Measurements from ENCODE around the gene TRPV6.

The TRPV6 gene

GRCh38 chr7:142908921-142909890 is 23.7 kb upstream of the TRPV6 start:
- no peak overlapping the region for H3K4me3 ChIP-seq (ENCODE audit: low read depth, low read length)
- TF ChIP-seq CTCF (IDR thresholded peaks at IDR 0.05; ENCODE audit: low read depth, low read length) = no peak

- TF ChIP-seq CTCF (IDR thresholded peaks at IDR 0.05; ENCODE audit: low read depth, low read length) = no peak
- no peak overlapping the region for H3K4me3 ChIP-seq (ENCODE audit: low read depth, low read length)
Observed at GRCh38 chr7:142908290-142908689, 22.7 kb upstream of the TRPV6 start.

GRCh38 chr7:142906643-142907042 is 21.1 kb upstream of the TRPV6 start:
- no peak for TF ChIP-seq CTCF (IDR thresholded peaks at IDR 0.05; ENCODE audit: low read depth, low read length)
- H3K4me3 ChIP-seq (ENCODE audit: low read depth, low read length) = no peak overlapping the region

GRCh38 chr7:142905759-142906158 is 20.2 kb upstream of the TRPV6 start:
- H3K4me3 ChIP-seq (ENCODE audit: low read depth, low read length) = no peak overlapping the region
- TF ChIP-seq CTCF (IDR thresholded peaks at IDR 0.05; ENCODE audit: low read depth, low read length) = no peak

DNA sequence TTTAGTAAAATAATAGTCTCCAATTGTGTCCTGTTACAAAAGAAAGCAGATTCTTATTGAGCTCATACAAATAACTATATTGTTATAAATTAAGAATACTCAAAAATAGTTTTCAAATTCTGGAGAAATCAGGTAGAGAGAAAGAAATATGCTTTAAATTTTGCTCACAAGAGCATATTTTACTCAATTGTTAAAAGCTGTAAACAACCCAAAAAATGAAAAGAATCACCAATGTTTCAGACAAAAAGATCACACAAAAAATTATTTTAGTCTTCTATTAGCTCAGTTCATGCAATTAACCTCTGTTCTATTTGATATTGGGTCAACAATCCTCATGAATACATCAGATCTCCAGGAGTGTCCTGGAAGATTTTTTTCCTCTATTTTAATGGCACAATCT is 18.6 kb upstream of the TRPV6 start:
- no peak overlapping the region for H3K4me3 ChIP-seq (ENCODE audit: low read depth, low read length)
- no peak for TF ChIP-seq CTCF (IDR thresholded peaks at IDR 0.05; ENCODE audit: low read depth, low read length)

DNA sequence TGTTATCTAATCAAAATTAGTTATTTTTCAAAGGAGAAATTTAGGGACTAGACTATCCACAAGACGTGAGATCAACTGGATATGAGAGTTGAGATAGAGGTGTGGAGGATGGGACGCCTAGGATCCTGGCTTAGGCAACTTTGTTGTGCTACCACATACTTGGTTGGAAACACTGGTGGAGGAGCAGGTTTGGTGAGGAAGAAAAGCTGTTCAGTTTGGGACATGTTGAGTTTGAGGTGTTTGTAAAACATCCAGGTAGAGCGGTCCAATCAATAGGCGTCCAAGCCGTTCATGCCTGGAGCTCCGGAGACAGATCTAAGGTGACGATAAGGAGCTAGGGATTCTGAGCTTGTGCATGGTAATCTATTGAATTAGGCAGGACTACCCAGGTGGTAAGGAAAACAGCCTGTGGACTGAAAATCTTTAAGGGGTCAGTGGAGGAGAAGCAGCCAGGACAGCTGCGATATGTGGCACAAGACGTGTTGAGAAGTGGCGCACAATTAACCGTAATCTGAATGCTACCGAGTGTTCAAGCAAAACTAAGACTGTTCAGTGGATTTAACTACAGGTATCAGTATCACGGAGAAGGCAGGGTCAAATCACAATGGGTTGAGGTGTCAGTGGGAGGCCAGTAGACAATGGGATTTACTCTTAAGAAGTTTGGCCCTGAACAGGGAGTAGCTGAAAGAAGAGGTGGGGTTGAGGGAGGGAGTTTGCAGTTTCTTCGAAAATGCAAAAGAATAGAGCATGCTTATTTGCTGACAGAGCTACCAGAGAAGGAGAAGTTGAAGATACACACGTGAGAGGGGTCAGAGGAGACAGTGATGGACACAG is 16.1 kb upstream of the TRPV6 start:
- no peak for TF ChIP-seq CTCF (IDR thresholded peaks at IDR 0.05; ENCODE audit: low read depth, low read length)
- H3K4me3 ChIP-seq (ENCODE audit: low read depth, low read length) = no peak overlapping the region

DNA sequence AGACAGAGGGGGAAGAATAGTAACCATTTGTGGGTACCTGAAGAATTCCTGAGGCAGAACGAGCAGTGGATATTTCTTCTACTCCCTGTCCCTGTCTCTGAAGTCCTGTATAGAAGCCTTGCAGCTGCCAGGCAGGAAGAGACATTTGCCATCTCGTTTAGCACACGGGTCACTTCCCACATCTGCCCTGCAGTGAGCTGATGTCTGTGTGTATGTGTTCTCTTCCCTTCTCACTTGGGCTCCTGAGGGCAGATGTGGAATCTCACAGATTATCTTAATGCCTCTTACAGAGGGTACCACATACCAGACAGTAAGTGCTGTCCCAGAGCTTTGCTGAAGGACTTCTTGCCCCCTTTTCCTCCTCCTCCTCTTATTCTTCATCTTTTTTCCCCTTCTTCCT is 14.1 kb upstream of the TRPV6 start:
- no peak overlapping the region for H3K4me3 ChIP-seq (ENCODE audit: low read depth, low read length)
- no peak for TF ChIP-seq CTCF (IDR thresholded peaks at IDR 0.05; ENCODE audit: low read depth, low read length)

All from WI38 (cell line).